HL-60 (cell line): ENCODE measurements around the gene ASB15.
A peak's percentile ranks its signal among the peaks of the same experiment; 100 is the strongest.
"Not testable (repeated sequence)": the region's sequence is repeated elsewhere in the genome, so short reads cannot be mapped to it uniquely, and the experiment has no call there.

ENCODE experiments used
- DNase-seq, 2 experiments: peaks; one replicate each; pipeline ENCODE4 v3.0.0-alpha.2; 2010 to 2020; ENCODE audit warnings: low read depth in 1 of 2, low spot score in 1 of 2
- H3K27ac ChIP-seq: fragments of 250-450 bp; sonication (Bioruptor Pico); replicated peaks from 2 replicates; pipeline ENCODE4 v1.5.1; 2020; ENCODE audit warnings: mild to moderate bottlenecking, moderate library complexity
- H3K27me3 ChIP-seq: fragments of 250-450 bp; sonication (Bioruptor Pico); 2 replicates; pipeline ENCODE4 v1.5.1; 2021; ENCODE audit warnings: mild to moderate bottlenecking, moderate library complexity; ENCODE audit not compliant: insufficient read depth, poor library complexity, severe bottlenecking
- H3K4me3 ChIP-seq: replicated peaks from 2 replicates; pipeline ENCODE4 v1.5.1; 2011; ENCODE audit warnings: mild to moderate bottlenecking, control low read depth, low read length; ENCODE audit not compliant: insufficient read depth
- CTCF ChIP-seq: IDR thresholded peaks from one replicate; pipeline ENCODE4 v1.5.1; 2011; ENCODE audit warnings: low read length, control low read depth, inconsistent platforms; ENCODE audit not compliant: insufficient read depth
- GABPA ChIP-seq: IDR thresholded peaks from 2 replicates; pipeline ENCODE4 v1.6.1; 2012; ENCODE audit warnings: low read depth
- POLR2AphosphoS5 ChIP-seq: IDR thresholded peaks from 2 replicates; pipeline ENCODE4 v1.6.1; 2012; ENCODE audit warnings: low read depth
- SPI1 ChIP-seq: IDR thresholded peaks from 2 replicates; pipeline ENCODE4 v1.6.1; 2012; ENCODE audit warnings: low read depth, mild to moderate bottlenecking, borderline replicate concordance
- TF ChIP-seq, protein P1 (sequence below): IDR thresholded peaks from 2 replicates; pipeline ENCODE4 v1.6.1; 2012; ENCODE audit warnings: low read depth; ENCODE audit not compliant: insufficient replicate concordance

The ASB15 gene

GRCh38 chr7:123632808-123633207, 31.2 kb downstream of the ASB15 start:
- Histone ChIP-seq H3K4me3 (no peak overlapping the region), H3K27me3 (no peaks in the 10 kb centered on the region), H3K27ac (no peak overlapping the region)
- no peak for DNase-seq
- TF ChIP-seq POLR2AphosphoS5 = no peak

DNA sequence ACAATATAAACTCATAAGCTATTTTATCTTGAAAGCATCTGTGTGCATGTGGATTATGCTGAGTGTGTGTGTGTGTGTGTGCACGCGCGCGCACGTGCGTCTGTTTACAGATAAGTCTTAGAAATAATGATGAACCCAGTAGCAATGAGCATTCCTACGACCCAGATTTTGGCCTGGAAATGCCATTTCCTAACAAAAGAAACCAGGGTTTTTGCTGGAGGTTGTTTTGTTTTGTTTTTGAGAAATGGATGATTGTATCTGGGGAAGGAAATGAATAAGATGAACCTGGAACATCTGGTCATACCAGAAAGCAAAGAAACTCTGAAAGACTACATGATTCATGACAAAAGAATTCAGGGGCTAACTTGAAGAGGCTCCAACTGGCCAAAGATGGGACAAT, 31.9 kb downstream of the ASB15 start:
- Histone ChIP-seq H3K27me3 (no peaks in the 10 kb centered on the region), H3K27ac (no peak overlapping the region), H3K4me3 (no peak overlapping the region)
- TF ChIP-seq GABPA (no peak), CTCF (no peak), POLR2AphosphoS5 (no peak), SPI1 (no peak)
- TF ChIP-seq, protein P1, sequence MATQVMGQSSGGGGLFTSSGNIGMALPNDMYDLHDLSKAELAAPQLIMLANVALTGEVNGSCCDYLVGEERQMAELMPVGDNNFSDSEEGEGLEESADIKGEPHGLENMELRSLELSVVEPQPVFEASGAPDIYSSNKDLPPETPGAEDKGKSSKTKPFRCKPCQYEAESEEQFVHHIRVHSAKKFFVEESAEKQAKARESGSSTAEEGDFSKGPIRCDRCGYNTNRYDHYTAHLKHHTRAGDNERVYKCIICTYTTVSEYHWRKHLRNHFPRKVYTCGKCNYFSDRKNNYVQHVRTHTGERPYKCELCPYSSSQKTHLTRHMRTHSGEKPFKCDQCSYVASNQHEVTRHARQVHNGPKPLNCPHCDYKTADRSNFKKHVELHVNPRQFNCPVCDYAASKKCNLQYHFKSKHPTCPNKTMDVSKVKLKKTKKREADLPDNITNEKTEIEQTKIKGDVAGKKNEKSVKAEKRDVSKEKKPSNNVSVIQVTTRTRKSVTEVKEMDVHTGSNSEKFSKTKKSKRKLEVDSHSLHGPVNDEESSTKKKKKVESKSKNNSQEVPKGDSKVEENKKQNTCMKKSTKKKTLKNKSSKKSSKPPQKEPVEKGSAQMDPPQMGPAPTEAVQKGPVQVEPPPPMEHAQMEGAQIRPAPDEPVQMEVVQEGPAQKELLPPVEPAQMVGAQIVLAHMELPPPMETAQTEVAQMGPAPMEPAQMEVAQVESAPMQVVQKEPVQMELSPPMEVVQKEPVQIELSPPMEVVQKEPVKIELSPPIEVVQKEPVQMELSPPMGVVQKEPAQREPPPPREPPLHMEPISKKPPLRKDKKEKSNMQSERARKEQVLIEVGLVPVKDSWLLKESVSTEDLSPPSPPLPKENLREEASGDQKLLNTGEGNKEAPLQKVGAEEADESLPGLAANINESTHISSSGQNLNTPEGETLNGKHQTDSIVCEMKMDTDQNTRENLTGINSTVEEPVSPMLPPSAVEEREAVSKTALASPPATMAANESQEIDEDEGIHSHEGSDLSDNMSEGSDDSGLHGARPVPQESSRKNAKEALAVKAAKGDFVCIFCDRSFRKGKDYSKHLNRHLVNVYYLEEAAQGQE = no peak
- no peak for DNase-seq

GRCh38 chr7:123634011-123634573, 32.5 kb downstream of the ASB15 start:
- DNase-seq, H3K27ac ChIP-seq, H3K27me3 ChIP-seq, H3K4me3 ChIP-seq: not testable (repeated sequence)

GRCh38 chr7:123635551-123636359, 34.1 kb downstream of the ASB15 start:
- TF ChIP-seq CTCF = peak; percentile 18
- TF ChIP-seq GABPA = no peak
- no peak for DNase-seq
- Histone ChIP-seq H3K27ac (no peak overlapping the region), H3K4me3 (no peak overlapping the region), H3K27me3 (no peaks in the 10 kb centered on the region)

GRCh38 chr7:123637203-123637602, 35.6 kb downstream of the ASB15 start:
- no peak overlapping the region for H3K27ac ChIP-seq
- TF ChIP-seq CTCF (no peak), GABPA (no peak), SPI1 (no peak), POLR2AphosphoS5 (no peak)
- TF ChIP-seq, protein P1 = no peak
- DNase-seq = no peak
- no peak overlapping the region for H3K4me3 ChIP-seq
- no peaks in the 10 kb centered on the region for H3K27me3 ChIP-seq
